ENCODE data around the gene SMPDL3A. TPM values are rescaled to one million over a fixed set of nuclear protein-coding genes. Genes with fewer than 3 reads are reported as not detected.

Gene SMPDL3A
- total RNA-seq, 2 experiments from 2014 or later: 0.22 to 0.52 TPM

GRCh38 chr6:122803171-122803661 is 14.2 kb downstream of the SMPDL3A start:
- Histone ChIP-seq H3K4me1 (ENCODE audit: insufficient read depth, low read length) (no peaks in the 10 kb centered on the region), H3K36me3 (ENCODE audit: insufficient read depth, low read length) (no peaks in the 10 kb centered on the region), H3K27me3 (ENCODE audit: control insufficient read depth in 1 of 2, insufficient read depth in 2 of 2, low read length in 2 of 2) (no peaks in the 10 kb centered on the region), H3K9me3 (ENCODE audit: control insufficient read depth in 1 of 2, insufficient read depth in 1 of 2, low read length in 2 of 2) (no peaks in the 10 kb centered on the region), H3K4me3 (ENCODE audit: low read length) (no peak overlapping the region), H3K27ac (ENCODE audit: low read depth in 1 of 2, low read length in 2 of 2) (no peak overlapping the region)
- H3K36me3 Mint-ChIP-seq (ENCODE audit: low read depth): no peaks in the 10 kb centered on the region
- intact Hi-C loops (cut with DNase I, micrococcal nuclease): no loop called here
- ChIA-PET POLR2A (no interaction called here), CTCF (no interaction called here)
- H3K4me1 Mint-ChIP-seq (ENCODE audit: low read depth): no peaks in the 10 kb centered on the region
- no peaks in the 10 kb centered on the region for H3K27me3 Mint-ChIP-seq
- ATAC-seq (ENCODE audit: poor library complexity) (no peak), DNase-seq (no peak)
- H3K9me3 Mint-ChIP-seq: no peaks in the 10 kb centered on the region
- H3K27ac Mint-ChIP-seq: no peak overlapping the region
- H3K4me3 Mint-ChIP-seq: no peak overlapping the region
- TF ChIP-seq CTCF (IDR thresholded peaks at IDR 0.05): no peak

DNA sequence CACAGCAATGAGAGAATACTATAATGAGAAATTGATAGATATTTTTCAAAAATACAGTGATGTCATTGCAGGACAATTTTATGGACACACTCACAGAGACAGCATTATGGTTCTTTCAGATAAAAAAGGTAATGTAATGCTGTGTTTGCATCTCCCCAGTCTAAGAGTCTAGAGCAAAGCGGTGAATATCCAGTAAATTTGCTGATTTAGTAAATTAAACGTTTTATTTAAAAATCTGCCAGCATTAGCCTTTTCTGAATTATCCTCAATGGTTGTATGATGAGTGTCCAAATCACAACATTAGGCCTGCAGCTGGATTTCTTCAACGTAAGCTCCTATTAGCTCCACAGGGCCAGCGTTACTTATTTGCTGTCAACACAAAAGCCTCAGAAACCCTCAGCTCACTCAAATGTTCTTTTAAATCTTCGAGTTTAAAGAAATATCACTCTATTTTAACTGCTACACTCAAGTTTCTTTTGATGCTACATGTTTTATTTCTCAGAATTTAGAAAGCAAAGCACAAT is 16.0 kb downstream of the SMPDL3A start:
- H3K36me3 ChIP-seq (ENCODE audit: insufficient read depth, low read length): no peaks in the 10 kb centered on the region
- no peaks in the 10 kb centered on the region for H3K27me3 Mint-ChIP-seq

DNA sequence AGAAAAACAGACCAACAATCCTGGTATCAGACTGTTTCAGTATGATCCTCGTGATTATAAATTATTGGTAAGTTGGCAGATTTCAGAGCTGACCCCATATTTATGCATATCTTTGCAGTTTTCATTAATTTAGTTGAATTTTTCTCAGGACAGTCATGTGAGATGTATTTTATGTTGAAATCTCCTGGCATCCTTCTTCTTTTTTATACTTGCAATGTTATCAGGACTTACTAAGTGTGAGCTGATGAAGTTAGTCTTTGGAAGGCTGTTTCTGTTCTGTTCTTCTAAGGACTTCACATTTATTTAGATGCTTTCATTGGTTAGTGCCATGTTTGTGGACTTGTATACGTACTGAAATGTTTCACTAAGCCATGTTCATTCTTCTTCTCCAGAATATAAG is 17.2 kb downstream of the SMPDL3A start:
- no peak for ATAC-seq (ENCODE audit: poor library complexity)
- ChIA-PET POLR2A (no interaction called here), CTCF (no interaction called here)
- DNase-seq: no peak
- Histone ChIP-seq H3K27ac (ENCODE audit: low read depth in 1 of 2, low read length in 2 of 2) (no peak overlapping the region), H3K4me1 (ENCODE audit: insufficient read depth, low read length) (no peaks in the 10 kb centered on the region), H3K36me3 (ENCODE audit: insufficient read depth, low read length) (no peaks in the 10 kb centered on the region), H3K27me3 (ENCODE audit: control insufficient read depth in 1 of 2, insufficient read depth in 2 of 2, low read length in 2 of 2) (no peaks in the 10 kb centered on the region), H3K4me3 (ENCODE audit: low read length) (no peak overlapping the region), H3K9me3 (ENCODE audit: control insufficient read depth in 1 of 2, insufficient read depth in 1 of 2, low read length in 2 of 2) (no peaks in the 10 kb centered on the region)
- no peak for TF ChIP-seq CTCF (IDR thresholded peaks at IDR 0.05)
- Mint-ChIP-seq H3K9me3 (no peaks in the 10 kb centered on the region), H3K27me3 (no peaks in the 10 kb centered on the region), H3K27ac (no peak overlapping the region), H3K4me1 (ENCODE audit: low read depth) (no peaks in the 10 kb centered on the region), H3K4me3 (no peak overlapping the region), H3K36me3 (ENCODE audit: low read depth) (no peaks in the 10 kb centered on the region)
- intact Hi-C loops (cut with DNase I, micrococcal nuclease): no loop called here

More for the DNA sequence above, 16.0 kb downstream of the SMPDL3A start:
- Mint-ChIP-seq H3K4me1 (ENCODE audit: low read depth) (no peaks in the 10 kb centered on the region), H3K27ac (no peak overlapping the region), H3K9me3 (no peaks in the 10 kb centered on the region), H3K36me3 (ENCODE audit: low read depth) (no peaks in the 10 kb centered on the region), H3K4me3 (no peak overlapping the region)
- ChIA-PET POLR2A (no interaction called here), CTCF (no interaction called here)
- no peak for DNase-seq
- Histone ChIP-seq H3K4me1 (ENCODE audit: insufficient read depth, low read length) (no peaks in the 10 kb centered on the region), H3K4me3 (ENCODE audit: low read length) (no peak overlapping the region), H3K27me3 (ENCODE audit: control insufficient read depth in 1 of 2, insufficient read depth in 2 of 2, low read length in 2 of 2) (no peaks in the 10 kb centered on the region), H3K27ac (ENCODE audit: low read depth in 1 of 2, low read length in 2 of 2) (no peak overlapping the region), H3K9me3 (ENCODE audit: control insufficient read depth in 1 of 2, insufficient read depth in 1 of 2, low read length in 2 of 2) (no peaks in the 10 kb centered on the region)
- intact Hi-C loops (cut with DNase I, micrococcal nuclease): no loop called here
- TF ChIP-seq CTCF (IDR thresholded peaks at IDR 0.05): no peak
- no peak for ATAC-seq (ENCODE audit: poor library complexity)

All from CD4-positive, alpha-beta T cell (primary cell).